GM12864 (cell line): ENCODE measurements around the gene KCNAB1.
A peak's percentile ranks its signal among the peaks of the same experiment; 100 is the strongest.

ENCODE experiments used
- DNase-seq: peaks from one replicate; pipeline ENCODE4 v3.0.0-alpha.2; 2011; ENCODE audit warnings: low read depth
- H3K4me3 ChIP-seq: 2 replicates; pipeline ENCODE4 v1.5.1; 2011; ENCODE audit warnings: mild to moderate bottlenecking, low read depth, low read length, control low read depth
- TF ChIP-seq, protein P1 (sequence below): IDR thresholded peaks from 2 replicates; pipeline ENCODE4 v1.5.1; 2011; ENCODE audit warnings: low read depth, mild to moderate bottlenecking, moderate library complexity, low read length, control low read depth, inconsistent platforms; ENCODE audit errors: missing control alignments

The KCNAB1 gene

DNA sequence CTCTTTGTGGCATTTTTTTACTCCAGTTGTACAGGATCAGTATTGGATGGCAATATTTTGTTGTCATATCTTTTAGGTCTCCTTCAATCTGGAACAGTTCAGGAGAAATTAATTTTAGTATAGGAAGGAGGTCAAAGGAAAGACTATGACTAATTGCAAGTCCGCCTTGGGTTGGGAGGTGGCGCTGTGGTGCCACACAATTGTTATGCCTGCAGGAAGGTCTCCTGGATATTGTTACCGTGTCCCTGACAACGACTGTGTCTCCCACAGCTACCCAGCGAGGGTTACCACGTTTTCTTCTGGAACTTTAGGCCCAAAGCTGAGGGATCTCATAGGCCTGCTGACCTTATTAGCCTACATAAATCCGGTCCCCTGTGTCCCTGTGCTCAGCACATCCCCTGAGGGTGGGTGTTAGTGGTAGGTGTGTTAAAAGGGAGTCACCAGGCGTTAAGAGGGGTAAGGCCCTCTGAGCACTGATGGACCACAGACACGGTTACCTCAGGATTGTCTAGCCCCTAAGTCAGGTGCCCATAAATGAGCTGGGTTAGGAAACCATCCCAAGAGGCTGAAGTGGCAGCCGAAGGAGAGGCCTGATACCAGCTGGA, 31.5 kb downstream of the KCNAB1 start:
- DNase-seq, result peak; percentile 18
- TF ChIP-seq, protein P1, sequence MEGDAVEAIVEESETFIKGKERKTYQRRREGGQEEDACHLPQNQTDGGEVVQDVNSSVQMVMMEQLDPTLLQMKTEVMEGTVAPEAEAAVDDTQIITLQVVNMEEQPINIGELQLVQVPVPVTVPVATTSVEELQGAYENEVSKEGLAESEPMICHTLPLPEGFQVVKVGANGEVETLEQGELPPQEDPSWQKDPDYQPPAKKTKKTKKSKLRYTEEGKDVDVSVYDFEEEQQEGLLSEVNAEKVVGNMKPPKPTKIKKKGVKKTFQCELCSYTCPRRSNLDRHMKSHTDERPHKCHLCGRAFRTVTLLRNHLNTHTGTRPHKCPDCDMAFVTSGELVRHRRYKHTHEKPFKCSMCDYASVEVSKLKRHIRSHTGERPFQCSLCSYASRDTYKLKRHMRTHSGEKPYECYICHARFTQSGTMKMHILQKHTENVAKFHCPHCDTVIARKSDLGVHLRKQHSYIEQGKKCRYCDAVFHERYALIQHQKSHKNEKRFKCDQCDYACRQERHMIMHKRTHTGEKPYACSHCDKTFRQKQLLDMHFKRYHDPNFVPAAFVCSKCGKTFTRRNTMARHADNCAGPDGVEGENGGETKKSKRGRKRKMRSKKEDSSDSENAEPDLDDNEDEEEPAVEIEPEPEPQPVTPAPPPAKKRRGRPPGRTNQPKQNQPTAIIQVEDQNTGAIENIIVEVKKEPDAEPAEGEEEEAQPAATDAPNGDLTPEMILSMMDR, result peak; percentile 81
- no peak overlapping the region for H3K4me3 ChIP-seq

DNA sequence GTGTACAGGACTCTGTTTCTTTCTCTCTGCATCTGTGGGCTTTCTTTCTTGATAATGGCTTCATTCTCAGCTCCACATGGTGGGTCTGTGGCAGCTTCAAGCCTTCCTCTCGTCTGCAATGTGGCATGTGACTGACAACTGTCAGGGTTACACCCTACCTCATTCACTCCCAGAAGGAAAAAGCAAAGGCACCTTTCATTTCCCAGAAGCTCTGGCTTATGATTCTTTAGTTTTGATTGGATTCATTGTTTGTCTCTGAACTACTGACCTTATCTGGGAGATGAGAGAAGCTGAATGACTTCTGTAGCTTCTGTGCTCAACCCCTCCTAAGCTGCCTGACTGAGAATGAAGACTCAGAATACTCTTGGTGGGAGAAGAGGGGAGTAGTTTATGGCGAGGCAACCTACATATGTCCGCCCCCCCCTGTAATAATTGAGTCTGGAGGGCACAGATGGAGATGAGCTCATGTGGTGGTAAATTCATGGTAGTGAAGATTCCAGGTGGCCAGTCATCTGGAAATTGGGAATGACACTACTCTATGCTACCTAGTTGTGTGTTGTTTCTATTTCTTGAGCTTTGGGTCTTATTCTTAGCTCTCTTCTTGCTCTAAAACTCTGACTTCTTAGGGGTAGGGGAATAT, 38.4 kb downstream of the KCNAB1 start:
- TF ChIP-seq, protein P1, result no peak
- no peak for DNase-seq

DNA sequence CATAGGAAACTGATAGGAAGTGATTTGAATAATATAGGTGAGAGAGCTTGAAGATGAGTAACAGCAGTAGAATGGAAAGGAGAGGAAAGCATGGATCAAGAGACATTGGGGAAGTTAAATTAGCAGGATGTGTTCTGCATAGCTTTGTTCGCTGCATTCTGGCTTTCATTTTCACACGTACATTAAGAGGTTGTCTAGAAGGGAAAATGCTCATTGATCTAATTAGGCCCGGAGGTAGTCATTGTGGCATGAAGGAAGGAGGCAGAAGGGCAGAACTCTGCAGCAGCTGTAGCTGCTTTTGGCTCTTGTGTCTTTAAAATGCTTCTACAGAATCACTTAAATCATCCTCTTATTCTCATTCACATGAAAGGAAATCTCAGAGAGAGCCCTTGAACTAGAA, 40.3 kb downstream of the KCNAB1 start:
- no peak overlapping the region; the same call in 1 of the 2 replicates for H3K4me3 ChIP-seq
- peak; percentile 19 for DNase-seq
- TF ChIP-seq, protein P1, result no peak

More for the DNA sequence above, 38.4 kb downstream of the KCNAB1 start:
- no peak overlapping the region for H3K4me3 ChIP-seq

DNA sequence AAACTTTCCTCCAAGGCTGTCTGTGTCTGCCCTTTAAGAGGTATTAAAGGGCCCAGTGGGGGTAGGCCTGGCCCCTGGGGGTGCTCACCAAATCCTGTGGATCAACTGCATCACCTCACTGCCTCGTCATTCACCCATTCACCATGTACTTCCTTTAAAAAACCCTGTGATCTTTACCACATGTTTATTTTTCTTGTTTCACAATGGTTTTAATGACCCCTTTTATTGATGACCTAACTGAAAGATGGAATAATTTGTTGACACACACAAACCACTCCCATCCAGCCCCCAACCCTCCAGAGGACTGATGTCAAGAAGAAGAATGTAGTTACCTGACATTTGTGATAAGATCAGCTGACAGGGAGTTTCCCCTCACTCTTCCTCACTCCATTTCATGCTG, 40.8 kb downstream of the KCNAB1 start:
- no peak overlapping the region for H3K4me3 ChIP-seq
- no peak for DNase-seq
- TF ChIP-seq, protein P1, result no peak

DNA sequence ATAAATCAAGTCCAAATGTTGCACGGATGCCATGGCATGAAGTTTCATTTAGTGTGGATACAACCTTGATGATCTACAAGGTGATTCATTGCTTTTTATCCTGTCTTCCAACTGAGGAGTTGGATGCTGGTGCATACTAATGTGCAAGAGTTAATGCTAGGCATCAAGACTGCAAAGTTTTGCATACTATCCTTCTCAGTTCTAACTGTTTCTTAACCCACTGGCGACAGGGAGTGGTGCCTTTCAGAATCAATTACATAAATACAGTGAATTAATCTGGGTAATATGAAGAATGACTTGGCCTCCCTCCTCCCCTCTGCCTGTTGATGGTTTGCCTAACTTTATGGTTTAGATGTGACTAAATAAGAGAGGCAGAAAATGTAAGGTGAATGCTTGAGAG, 43.5 kb downstream of the KCNAB1 start:
- no peak overlapping the region for H3K4me3 ChIP-seq
- TF ChIP-seq, protein P1, result no peak
- no peak for DNase-seq

DNA sequence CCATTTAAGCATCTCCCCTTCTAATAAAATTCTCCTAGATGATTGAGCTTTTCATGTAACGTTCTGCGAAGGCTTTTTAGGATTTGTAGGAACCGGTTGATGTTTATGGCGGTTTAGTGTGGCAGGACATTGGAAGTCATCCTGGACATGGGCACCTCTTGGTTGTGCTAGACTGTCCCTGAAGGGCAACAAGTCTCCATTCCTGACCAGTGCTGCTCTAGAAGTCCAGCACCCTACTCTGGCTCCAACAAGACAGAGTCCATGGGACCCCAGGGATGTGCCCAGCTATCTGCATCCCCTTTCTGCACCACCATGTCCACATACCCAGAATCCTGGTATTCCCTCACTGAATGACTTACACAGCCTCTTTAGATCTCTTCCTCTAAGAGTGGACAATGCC, 46.4 kb downstream of the KCNAB1 start:
- TF ChIP-seq, protein P1, result no peak

DNA sequence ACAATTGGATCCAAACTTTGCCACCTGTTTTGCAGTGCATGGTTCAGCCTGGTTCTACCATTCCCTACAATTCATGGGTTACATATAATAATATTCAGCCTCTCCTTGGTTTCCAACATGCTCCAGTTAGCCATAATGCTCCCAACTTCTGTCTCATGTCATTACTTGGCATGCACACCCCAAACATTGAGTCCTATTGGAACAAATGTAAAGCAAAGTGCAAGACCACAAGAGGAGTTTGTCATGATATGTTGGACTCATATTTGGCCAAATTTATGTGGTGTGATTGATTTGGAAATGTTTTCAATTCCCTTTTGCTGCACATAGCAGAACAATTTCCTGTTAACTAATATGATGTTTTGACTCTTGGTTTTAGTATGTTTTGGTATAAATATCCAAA, 50.2 kb downstream of the KCNAB1 start:
- DNase-seq, result no peak
- TF ChIP-seq, protein P1, result no peak
- H3K4me3 ChIP-seq, result no peak overlapping the region

More for the DNA sequence above, 46.4 kb downstream of the KCNAB1 start:
- no peak for DNase-seq
- H3K4me3 ChIP-seq, result no peak overlapping the region
